Neural cell (in vitro differentiated cells): ENCODE results near the gene PMEPA1. TPM values are rescaled to one million over a fixed set of nuclear protein-coding genes. Genes with fewer than 3 reads are reported as not detected.

ENCODE experiments used
- H2AFZ ChIP-seq: fragments of 200-600, 300-800 bp; sonication (generic), shearing (Covaris generic); 2 replicates; pipeline ENCODE4 v1.6.0; 2014; ENCODE audit warnings: low read depth, mild to moderate bottlenecking, antibody characterized with exemption, low read length, moderate library complexity
- H3F3A ChIP-seq: fragments of 200-600 bp; shearing (Covaris generic); 2 replicates; pipeline ENCODE4 v1.6.1; 2016; ENCODE audit warnings: mild to moderate bottlenecking, moderate library complexity, mixed read lengths, antibody characterized with exemption, low read length; ENCODE audit not compliant: insufficient read depth, poor library complexity, severe bottlenecking
- H3K27ac ChIP-seq: fragments of 200-600, 300-800 bp; sonication (generic), shearing (Covaris generic); 2 replicates; pipeline ENCODE4 v1.5.1; 2014; ENCODE audit warnings: mild to moderate bottlenecking, low read length, moderate library complexity
- H3K27me3 ChIP-seq: fragments of 300-800, 200-600 bp; sonication (generic), shearing (Covaris generic); 2 replicates; pipeline ENCODE4 v1.6.0; 2014; ENCODE audit warnings: mild to moderate bottlenecking, low read depth, low read length, moderate library complexity; ENCODE audit not compliant: insufficient read depth
- H3K36me3 ChIP-seq: fragments of 300-800, 200-600 bp; sonication (generic), shearing (Covaris generic); 2 replicates; pipeline ENCODE4 v1.5.1; 2014; ENCODE audit warnings: mild to moderate bottlenecking, antibody characterized with exemption, low read length, moderate library complexity; ENCODE audit not compliant: insufficient read depth
- H3K4me2 ChIP-seq: fragments of 300-800, 200-600 bp; sonication (generic), shearing (Covaris generic); 2 replicates; pipeline ENCODE4 v1.6.0; 2014; ENCODE audit warnings: mild to moderate bottlenecking, low read length
- H3K4me3 ChIP-seq: fragments of 300-800, 200-600 bp; sonication (generic), shearing (Covaris generic); 2 replicates; pipeline ENCODE4 v1.5.1; 2014; ENCODE audit warnings: mild to moderate bottlenecking, low read length, moderate library complexity
- H3K79me2 ChIP-seq: fragments of 200-600 bp; shearing (Covaris generic); replicated peaks from 2 replicates; pipeline ENCODE4 v1.6.0; 2014; ENCODE audit warnings: mild to moderate bottlenecking, low read length, moderate library complexity; ENCODE audit not compliant: insufficient read depth
- H3K9ac ChIP-seq: fragments of 300-800, 200-600 bp; sonication (generic), shearing (Covaris generic); 2 replicates; pipeline ENCODE4 v1.6.1; 2016; ENCODE audit warnings: mild to moderate bottlenecking, low read length, mixed read lengths
- H3K9me2 ChIP-seq: fragments of 200-600 bp; shearing (Covaris generic); 2 replicates; pipeline ENCODE4 v1.6.1; 2016; ENCODE audit warnings: mild to moderate bottlenecking, low read length, mixed read lengths; ENCODE audit not compliant: insufficient read depth
- H3K9me3 ChIP-seq: fragments of 200-600, 300-800 bp; sonication (generic), shearing (Covaris generic); 2 replicates; pipeline ENCODE4 v1.6.1; 2016; ENCODE audit warnings: mild to moderate bottlenecking, mixed run types, low read length, moderate library complexity, mixed read lengths
- H4K20me1 ChIP-seq: fragments of 200-600 bp; shearing (Covaris generic); 2 replicates; pipeline ENCODE4 v1.6.1; 2016; ENCODE audit warnings: mild to moderate bottlenecking, mixed run types; ENCODE audit not compliant: insufficient read depth
- CTCF ChIP-seq: fragments of 450-650 bp; IDR thresholded peaks from 2 replicates; pipeline ENCODE4 v1.5.1; 2014; ENCODE audit warnings: antibody characterized with exemption, mild to moderate bottlenecking, moderate library complexity; ENCODE audit not compliant: poor library complexity, severe bottlenecking
- EP300 ChIP-seq: fragments of 450-650 bp; conservative IDR thresholded peaks from 2 replicates; pipeline ENCODE4 v1.6.1; 2014; ENCODE audit warnings: antibody characterized with exemption, mild to moderate bottlenecking, moderate library complexity; ENCODE audit not compliant: poor library complexity, severe bottlenecking
- EZH2 ChIP-seq: fragments of 200-600, 300-800 bp; shearing (Covaris generic), sonication (generic); IDR thresholded peaks from 2 replicates; pipeline ENCODE4 v1.6.1; 2014; ENCODE audit warnings: antibody characterized with exemption, low read length, borderline replicate concordance, mild to moderate bottlenecking; ENCODE audit not compliant: insufficient read depth, poor library complexity, severe bottlenecking
- MXI1 ChIP-seq: fragments of 450-650 bp; conservative IDR thresholded peaks from 2 replicates; pipeline ENCODE4 v1.6.1; 2014; ENCODE audit warnings: antibody characterized with exemption, mild to moderate bottlenecking; ENCODE audit not compliant: poor library complexity, severe bottlenecking
- POLR2AphosphoS5 ChIP-seq: IDR thresholded peaks from 2 replicates; pipeline ENCODE4 v1.6.1; 2012
- RAD21 ChIP-seq: fragments of 450-650 bp; conservative IDR thresholded peaks from 2 replicates; pipeline ENCODE4 v1.6.1; 2014; ENCODE audit warnings: antibody characterized with exemption, mild to moderate bottlenecking, moderate library complexity
- REST ChIP-seq: IDR thresholded peaks from 2 replicates; pipeline ENCODE4 v1.6.1; 2012; ENCODE audit warnings: borderline replicate concordance
- SMC3 ChIP-seq: fragments of 450-650 bp; conservative IDR thresholded peaks from 2 replicates; pipeline ENCODE4 v1.6.1; 2014; ENCODE audit warnings: antibody characterized with exemption, mild to moderate bottlenecking, moderate library complexity; ENCODE audit not compliant: poor library complexity
- TAF1 ChIP-seq: IDR thresholded peaks from 2 replicates; pipeline ENCODE4 v1.6.1; 2012; ENCODE audit warnings: low read depth
- polyA plus RNA-seq: library from polyadenylated mRNA; depleted of rRNA; stranded (reverse); fragments of >200 nt; gene quantifications from 2 replicates; pipeline ENCODE4 v1.2.3, GENCODE V29; 2014

The PMEPA1 gene
- polyA plus RNA-seq, 1 donor from 2014 or later, result 5.0 TPM

- H3K4me3 ChIP-seq, result no peak overlapping the region
- no peak overlapping the region for H2AFZ ChIP-seq
- H3K9me3 ChIP-seq, result no peaks in the 10 kb centered on the region
- no peaks in the 10 kb centered on the region for H3F3A ChIP-seq
- H3K9ac ChIP-seq, result no peak overlapping the region
- no peaks in the 10 kb centered on the region for H3K27me3 ChIP-seq
- no peak overlapping the region for H3K4me2 ChIP-seq
- H4K20me1 ChIP-seq, result no peaks in the 10 kb centered on the region
- H3K79me2 ChIP-seq, result no peaks in the 10 kb centered on the region
- no peaks in the 10 kb centered on the region for H3K36me3 ChIP-seq
- no peak overlapping the region for H3K27ac ChIP-seq
- H3K9me2 ChIP-seq, result no peaks in the 10 kb centered on the region
- TF ChIP-seq SMC3 (no peak), MXI1 (no peak), EZH2 (no peak), RAD21 (no peak), CTCF (no peak), POLR2AphosphoS5 (no peak), TAF1 (no peak), EP300 (no peak), REST (no peak)
Observed at GRCh38 chr20:57744206-57744605, 34.4 kb upstream of the PMEPA1 start.

GRCh38 chr20:57743450-57744095 lies 33.8 kb upstream of the PMEPA1 start:
- no peaks in the 10 kb centered on the region for H3K27me3 ChIP-seq
- H3K36me3 ChIP-seq, result no peaks in the 10 kb centered on the region
- H3F3A ChIP-seq, result no peaks in the 10 kb centered on the region
- H3K9ac ChIP-seq, result no peak overlapping the region
- H4K20me1 ChIP-seq, result no peaks in the 10 kb centered on the region
- no peaks in the 10 kb centered on the region for H3K9me2 ChIP-seq
- no peak overlapping the region for H2AFZ ChIP-seq
- H3K4me3 ChIP-seq, result no peak overlapping the region
- H3K4me2 ChIP-seq, result no peak overlapping the region
- no peak overlapping the region for H3K27ac ChIP-seq
- no peak for TF ChIP-seq EZH2
- TF ChIP-seq MXI1, result no peak
- TF ChIP-seq EP300, result no peak
- TF ChIP-seq SMC3, result no peak
- TF ChIP-seq TAF1, result no peak
- TF ChIP-seq REST, result no peak
- TF ChIP-seq POLR2AphosphoS5, result no peak
- no peak for TF ChIP-seq RAD21
- no peak for TF ChIP-seq CTCF
- H3K9me3 ChIP-seq, result no peaks in the 10 kb centered on the region
- H3K79me2 ChIP-seq, result no peaks in the 10 kb centered on the region
